ENCODE results near the gene FAM9A.
A peak's percentile ranks its signal among the peaks of the same experiment; 100 is the strongest.
"Not testable (repeated sequence)": the region's sequence is repeated elsewhere in the genome, so short reads cannot be mapped to it uniquely, and the experiment has no call there.

The FAM9A gene

DNA sequence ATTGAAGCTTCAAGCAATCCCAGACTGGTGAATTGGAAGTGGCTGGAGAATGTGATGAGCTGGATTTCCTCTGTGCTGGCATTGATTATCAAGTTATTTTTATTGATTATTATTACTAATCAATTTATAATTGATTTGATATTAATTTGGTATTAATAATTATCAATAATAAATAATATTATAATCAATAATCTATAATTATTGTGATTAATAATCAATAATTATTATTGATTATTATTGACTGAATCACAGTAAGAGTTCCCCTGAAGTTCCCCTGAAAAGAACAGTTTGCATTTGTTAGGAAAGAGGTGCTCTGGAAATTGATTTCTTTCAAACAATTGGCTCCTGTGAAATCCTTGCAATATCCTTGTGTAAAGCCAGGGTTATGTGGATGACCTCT, 7.5 kb upstream of the FAM9A start:
- Histone ChIP-seq H3K9me3 (ENCODE audit: control insufficient read depth, low read length) (no peaks in the 10 kb centered on the region), H3K4me1 (ENCODE audit: control insufficient read depth, insufficient read depth, low read length, poor library complexity, severe bottlenecking) (no peaks in the 10 kb centered on the region), H3K4me3 (ENCODE audit: insufficient read depth, low read depth, low read length, poor library complexity, severe bottlenecking) (no peak overlapping the region), H3K27me3 (replicated peaks; ENCODE audit: control insufficient read depth, insufficient read depth, low read length, poor library complexity, severe bottlenecking) (no peaks in the 10 kb centered on the region), H3K27ac (ENCODE audit: insufficient read depth, low read length, poor library complexity, severe bottlenecking) (no peak overlapping the region), H3K36me3 (ENCODE audit: control insufficient read depth, insufficient read depth, low read length) (no peaks in the 10 kb centered on the region)
- no peak for DNase-seq

DNA sequence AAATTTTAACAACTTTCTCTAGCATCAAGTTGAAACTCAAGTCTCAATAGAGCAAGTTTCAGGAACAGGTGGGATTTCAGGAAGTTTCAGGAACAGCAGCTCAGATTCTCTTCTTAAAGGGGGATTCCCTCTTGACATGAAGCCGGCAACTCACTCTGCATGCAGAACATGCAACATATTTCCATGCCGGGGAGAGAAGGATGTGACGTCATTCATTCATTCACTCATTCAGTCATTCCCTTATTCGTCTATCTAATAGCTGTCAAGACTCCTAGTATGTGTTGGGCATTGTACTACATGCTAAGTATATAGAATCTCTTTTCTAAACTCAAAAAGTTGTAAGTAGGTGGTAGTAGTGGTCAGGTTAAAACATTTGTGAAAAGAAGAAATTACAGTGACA, 4.8 kb upstream of the FAM9A start:
- Histone ChIP-seq H3K27ac (ENCODE audit: insufficient read depth, low read length, poor library complexity, severe bottlenecking) (no peak overlapping the region), H3K36me3 (ENCODE audit: control insufficient read depth, insufficient read depth, low read length) (no peaks in the 10 kb centered on the region), H3K9me3 (ENCODE audit: control insufficient read depth, low read length) (no peaks in the 10 kb centered on the region), H3K4me3 (ENCODE audit: insufficient read depth, low read depth, low read length, poor library complexity, severe bottlenecking) (no peak overlapping the region), H3K4me1 (ENCODE audit: control insufficient read depth, insufficient read depth, low read length, poor library complexity, severe bottlenecking) (no peaks in the 10 kb centered on the region), H3K27me3 (replicated peaks; ENCODE audit: control insufficient read depth, insufficient read depth, low read length, poor library complexity, severe bottlenecking) (no peaks in the 10 kb centered on the region)
- no peak for DNase-seq

DNA sequence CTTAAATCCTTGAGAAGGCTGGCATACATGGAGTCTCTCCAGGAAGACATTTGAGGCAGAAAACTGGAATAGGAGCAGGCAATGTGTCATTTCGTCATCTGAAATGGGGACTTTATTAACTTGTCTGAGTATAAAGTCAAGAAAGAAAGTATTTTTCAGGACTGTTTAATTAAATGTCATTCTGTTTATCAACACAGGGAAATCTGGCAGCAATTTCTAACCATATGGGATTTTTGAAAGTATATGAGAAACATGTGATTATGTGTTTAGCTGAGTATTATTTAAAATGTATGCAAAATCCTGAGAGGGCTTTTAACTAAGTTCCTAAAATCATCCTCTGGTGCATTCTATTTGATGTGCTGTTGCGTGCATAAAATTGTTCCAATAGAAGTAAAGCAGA, 3.9 kb upstream of the FAM9A start:
- no peaks in the 10 kb centered on the region for H3K4me1 ChIP-seq (ENCODE audit: control insufficient read depth, insufficient read depth, low read length, poor library complexity, severe bottlenecking)
- H3K36me3 ChIP-seq (ENCODE audit: control insufficient read depth, insufficient read depth, low read length), result no peaks in the 10 kb centered on the region
- no peaks in the 10 kb centered on the region for H3K27me3 ChIP-seq (replicated peaks; ENCODE audit: control insufficient read depth, insufficient read depth, low read length, poor library complexity, severe bottlenecking)
- no peaks in the 10 kb centered on the region for H3K9me3 ChIP-seq (ENCODE audit: control insufficient read depth, low read length)
- no peak overlapping the region for H3K27ac ChIP-seq (ENCODE audit: insufficient read depth, low read length, poor library complexity, severe bottlenecking)
- H3K4me3 ChIP-seq (ENCODE audit: insufficient read depth, low read depth, low read length, poor library complexity, severe bottlenecking), result no peak overlapping the region
- no peak for DNase-seq

DNA sequence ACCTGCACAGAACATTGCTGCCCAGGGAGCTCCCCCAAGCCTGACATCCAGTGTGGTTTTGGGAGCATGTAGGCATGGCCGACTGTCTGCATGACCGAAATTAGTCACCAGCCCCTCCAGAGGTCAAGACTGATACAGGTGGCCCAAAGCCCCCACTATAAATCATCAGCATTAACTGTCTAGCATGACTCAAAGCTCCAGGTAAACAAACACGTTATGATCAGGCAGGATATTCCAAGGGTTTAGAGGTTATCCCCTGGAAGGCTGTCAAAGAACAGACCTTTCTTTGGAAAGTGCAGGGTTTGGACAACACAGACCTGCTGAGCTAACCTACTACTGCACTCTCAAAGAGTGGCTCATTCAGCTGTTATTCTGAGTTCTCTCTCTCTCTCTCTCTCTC, 2.1 kb upstream of the FAM9A start:
- Histone ChIP-seq H3K4me3 (ENCODE audit: insufficient read depth, low read depth, low read length, poor library complexity, severe bottlenecking) (no peak overlapping the region), H3K9me3 (ENCODE audit: control insufficient read depth, low read length) (no peaks in the 10 kb centered on the region), H3K27ac (ENCODE audit: insufficient read depth, low read length, poor library complexity, severe bottlenecking) (no peak overlapping the region), H3K27me3 (replicated peaks; ENCODE audit: control insufficient read depth, insufficient read depth, low read length, poor library complexity, severe bottlenecking) (no peaks in the 10 kb centered on the region), H3K36me3 (ENCODE audit: control insufficient read depth, insufficient read depth, low read length) (no peaks in the 10 kb centered on the region), H3K4me1 (ENCODE audit: control insufficient read depth, insufficient read depth, low read length, poor library complexity, severe bottlenecking) (no peaks in the 10 kb centered on the region)
- DNase-seq, result no peak

DNA sequence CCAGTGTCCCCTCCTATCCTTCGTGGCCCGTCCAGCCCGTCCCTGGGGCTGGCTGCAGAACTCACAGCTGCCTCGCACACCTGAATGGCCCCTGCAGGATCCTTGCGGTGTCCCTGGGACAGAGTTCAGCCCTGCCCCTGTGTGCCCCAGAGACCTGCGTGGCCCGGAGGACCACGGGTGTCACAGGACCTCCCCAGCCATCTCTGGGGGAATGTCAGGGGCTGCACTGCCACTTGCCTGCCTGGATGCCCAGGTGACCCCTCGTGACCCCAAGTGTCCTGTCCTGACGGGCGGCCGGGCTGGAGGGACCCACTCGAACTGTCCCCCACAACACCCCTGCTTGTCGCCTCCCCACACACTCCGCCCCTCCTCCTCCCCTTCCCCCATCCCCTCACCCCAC, 832 bp downstream of the FAM9A start:
- not testable (repeated sequence) for H3K27me3 ChIP-seq (replicated peaks; ENCODE audit: control insufficient read depth, insufficient read depth, low read length, poor library complexity, severe bottlenecking); H3K36me3 ChIP-seq (ENCODE audit: control insufficient read depth, insufficient read depth, low read length); DNase-seq; H3K4me1 ChIP-seq (ENCODE audit: control insufficient read depth, insufficient read depth, low read length, poor library complexity, severe bottlenecking); H3K4me3 ChIP-seq (ENCODE audit: insufficient read depth, low read depth, low read length, poor library complexity, severe bottlenecking); H3K27ac ChIP-seq (ENCODE audit: insufficient read depth, low read length, poor library complexity, severe bottlenecking); H3K9me3 ChIP-seq (ENCODE audit: control insufficient read depth, low read length)

DNA sequence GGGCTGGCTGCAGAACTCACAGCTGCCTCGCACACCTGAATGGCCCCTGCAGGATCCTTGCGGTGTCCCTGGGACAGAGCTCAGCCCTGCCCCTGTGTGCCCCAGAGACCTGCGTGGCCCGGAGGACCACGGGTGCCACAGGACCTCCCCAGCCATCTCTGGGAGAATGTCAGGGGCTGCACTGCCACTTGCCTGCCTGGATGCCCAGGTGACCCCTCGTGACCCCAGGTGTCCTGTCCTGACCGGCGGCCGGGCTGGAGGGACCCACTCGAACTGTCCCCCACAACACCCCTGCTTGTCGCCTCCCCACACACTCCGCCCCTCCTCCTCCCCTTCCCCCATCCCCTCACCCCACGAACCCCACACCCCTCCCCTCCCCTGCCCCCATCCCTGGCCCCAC, 1.9 kb downstream of the FAM9A start:
- H3K36me3 ChIP-seq (ENCODE audit: control insufficient read depth, insufficient read depth, low read length); H3K27ac ChIP-seq (ENCODE audit: insufficient read depth, low read length, poor library complexity, severe bottlenecking); H3K4me1 ChIP-seq (ENCODE audit: control insufficient read depth, insufficient read depth, low read length, poor library complexity, severe bottlenecking); H3K9me3 ChIP-seq (ENCODE audit: control insufficient read depth, low read length); H3K4me3 ChIP-seq (ENCODE audit: insufficient read depth, low read depth, low read length, poor library complexity, severe bottlenecking); H3K27me3 ChIP-seq (replicated peaks; ENCODE audit: control insufficient read depth, insufficient read depth, low read length, poor library complexity, severe bottlenecking); DNase-seq: not testable (repeated sequence)

DNA sequence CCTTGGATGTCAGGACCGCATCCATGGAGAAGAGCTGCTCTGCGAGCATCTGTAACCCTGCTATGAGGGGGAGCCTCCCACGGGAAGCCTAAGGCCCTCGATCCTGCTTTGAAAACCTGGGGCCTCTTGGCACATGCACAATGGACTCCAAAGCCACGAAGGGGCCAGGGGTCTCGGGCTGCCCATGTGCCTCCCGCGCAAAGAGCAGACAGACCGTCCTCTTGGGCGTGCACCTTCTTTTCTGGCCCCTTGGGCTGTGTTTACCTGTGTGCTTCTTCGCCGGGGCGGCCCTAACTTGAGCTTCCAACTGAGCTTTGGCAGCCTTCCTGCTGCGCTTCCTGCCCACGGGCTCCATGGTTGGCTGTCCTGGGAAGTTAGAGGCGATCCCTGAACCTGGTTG, 2.5 kb downstream of the FAM9A start:
- H3K4me3 ChIP-seq (ENCODE audit: insufficient read depth, low read depth, low read length, poor library complexity, severe bottlenecking); H3K27me3 ChIP-seq (replicated peaks; ENCODE audit: control insufficient read depth, insufficient read depth, low read length, poor library complexity, severe bottlenecking); H3K27ac ChIP-seq (ENCODE audit: insufficient read depth, low read length, poor library complexity, severe bottlenecking); H3K36me3 ChIP-seq (ENCODE audit: control insufficient read depth, insufficient read depth, low read length); H3K9me3 ChIP-seq (ENCODE audit: control insufficient read depth, low read length); DNase-seq; H3K4me1 ChIP-seq (ENCODE audit: control insufficient read depth, insufficient read depth, low read length, poor library complexity, severe bottlenecking): not testable (repeated sequence)

DNA sequence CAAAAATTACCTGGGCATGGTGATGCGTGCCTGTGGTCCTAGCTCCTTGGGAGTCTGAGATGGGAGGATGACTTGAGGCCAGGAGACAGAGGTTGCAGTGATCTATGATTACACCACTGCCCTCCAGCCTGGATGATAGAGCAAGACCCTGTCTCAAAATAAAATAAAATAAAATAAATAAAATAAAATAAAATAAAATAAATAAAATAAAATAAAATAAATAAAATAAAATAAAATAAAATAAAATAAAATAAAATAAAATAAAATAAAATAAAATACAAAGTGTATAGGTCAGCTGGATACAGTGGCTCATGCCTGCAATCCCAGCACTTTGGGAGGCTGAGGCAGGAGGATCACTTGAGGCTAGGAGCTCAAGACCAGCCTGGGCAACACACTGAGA, 14.1 kb downstream of the FAM9A start:
- not testable (repeated sequence) for DNase-seq; H3K36me3 ChIP-seq (ENCODE audit: control insufficient read depth, insufficient read depth, low read length); H3K4me3 ChIP-seq (ENCODE audit: insufficient read depth, low read depth, low read length, poor library complexity, severe bottlenecking); H3K27me3 ChIP-seq (replicated peaks; ENCODE audit: control insufficient read depth, insufficient read depth, low read length, poor library complexity, severe bottlenecking); H3K9me3 ChIP-seq (ENCODE audit: control insufficient read depth, low read length); H3K4me1 ChIP-seq (ENCODE audit: control insufficient read depth, insufficient read depth, low read length, poor library complexity, severe bottlenecking); H3K27ac ChIP-seq (ENCODE audit: insufficient read depth, low read length, poor library complexity, severe bottlenecking)

DNA sequence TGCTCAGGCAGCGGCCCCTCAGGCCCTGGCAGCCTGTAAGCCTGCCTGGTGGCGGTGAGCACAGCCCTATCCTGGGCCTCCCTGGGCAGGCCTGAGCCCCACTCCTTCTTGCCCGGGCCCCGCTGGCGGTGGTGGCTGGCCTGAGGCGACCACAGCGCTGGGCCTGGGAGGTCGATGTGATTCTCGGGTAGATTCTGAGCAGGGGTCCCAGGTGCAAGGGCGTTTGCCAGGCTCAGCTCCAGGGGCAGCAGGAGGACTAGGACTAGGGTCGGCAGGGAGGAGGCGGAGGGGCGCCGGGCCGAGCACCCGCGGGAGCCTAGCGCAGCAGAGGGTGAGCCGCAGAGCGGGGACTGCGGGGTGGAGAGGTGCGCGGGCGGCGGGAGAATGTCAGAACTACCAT, 17.0 kb downstream of the FAM9A start:
- H3K4me3 ChIP-seq (ENCODE audit: insufficient read depth, low read depth, low read length, poor library complexity, severe bottlenecking), result no peak overlapping the region
- H3K27ac ChIP-seq (ENCODE audit: insufficient read depth, low read length, poor library complexity, severe bottlenecking), result no peak overlapping the region
- no peak for DNase-seq
- H3K27me3 ChIP-seq (replicated peaks; ENCODE audit: control insufficient read depth, insufficient read depth, low read length, poor library complexity, severe bottlenecking), result no peaks in the 10 kb centered on the region
- no peaks in the 10 kb centered on the region for H3K36me3 ChIP-seq (ENCODE audit: control insufficient read depth, insufficient read depth, low read length)
- H3K9me3 ChIP-seq (ENCODE audit: control insufficient read depth, low read length), result no peaks in the 10 kb centered on the region
- no peaks in the 10 kb centered on the region for H3K4me1 ChIP-seq (ENCODE audit: control insufficient read depth, insufficient read depth, low read length, poor library complexity, severe bottlenecking)

DNA sequence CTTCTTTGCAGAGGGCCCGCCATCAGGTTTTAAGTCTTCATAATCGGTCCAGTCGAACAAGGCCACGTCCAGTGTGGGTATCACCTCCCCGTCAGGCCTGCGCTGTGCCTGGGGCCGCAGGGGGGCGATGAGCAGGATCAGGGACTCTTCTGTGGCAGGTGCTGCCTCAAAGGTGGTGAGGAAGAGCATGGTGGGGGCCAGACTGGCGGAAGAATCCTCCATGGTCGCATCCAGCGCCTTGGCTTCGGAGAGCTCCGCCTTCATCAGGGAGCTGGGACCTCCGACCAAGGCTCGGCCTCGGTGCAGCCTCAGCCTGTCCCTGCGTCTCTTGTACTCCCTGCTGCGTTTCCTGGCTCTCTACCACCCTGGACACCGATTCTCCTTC, 17.5 kb downstream of the FAM9A start:
- no peak overlapping the region for H3K4me3 ChIP-seq (ENCODE audit: insufficient read depth, low read depth, low read length, poor library complexity, severe bottlenecking)
- H3K4me1 ChIP-seq (ENCODE audit: control insufficient read depth, insufficient read depth, low read length, poor library complexity, severe bottlenecking), result no peaks in the 10 kb centered on the region
- no peaks in the 10 kb centered on the region for H3K9me3 ChIP-seq (ENCODE audit: control insufficient read depth, low read length)
- no peaks in the 10 kb centered on the region for H3K27me3 ChIP-seq (replicated peaks; ENCODE audit: control insufficient read depth, insufficient read depth, low read length, poor library complexity, severe bottlenecking)
- no peaks in the 10 kb centered on the region for H3K36me3 ChIP-seq (ENCODE audit: control insufficient read depth, insufficient read depth, low read length)
- no peak overlapping the region for H3K27ac ChIP-seq (ENCODE audit: insufficient read depth, low read length, poor library complexity, severe bottlenecking)
- DNase-seq, result no peak

DNA sequence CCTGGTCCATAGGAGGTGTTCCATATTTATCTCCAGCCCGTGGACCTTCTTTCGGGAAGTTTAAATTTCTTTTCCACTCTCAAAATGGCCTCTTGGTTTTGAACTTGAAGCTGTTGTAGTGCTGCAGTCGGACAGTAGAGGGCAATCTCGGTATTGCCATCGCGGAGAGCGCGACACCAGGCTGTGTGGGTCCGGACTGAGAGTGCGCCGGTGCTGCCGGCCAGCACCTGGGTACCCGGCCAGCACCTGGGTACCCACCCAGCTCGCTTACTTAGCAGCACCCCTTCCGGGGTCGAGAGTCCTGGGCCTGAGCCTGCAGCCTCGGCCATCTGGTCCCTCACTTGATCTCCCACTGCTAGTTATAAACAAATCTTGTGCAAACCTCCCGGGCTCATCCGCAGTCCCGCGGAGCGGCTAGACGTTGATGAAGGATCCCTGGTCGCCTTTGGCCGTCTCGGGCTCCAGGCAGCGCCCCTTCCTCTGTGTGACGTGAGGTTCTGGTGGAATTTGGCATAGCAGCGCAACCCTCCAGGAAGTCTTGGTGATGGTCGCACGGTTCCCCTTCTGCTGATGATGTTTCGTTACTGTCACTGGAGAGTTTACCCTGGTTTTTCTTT, 18.0 kb downstream of the FAM9A start:
- H3K36me3 ChIP-seq (ENCODE audit: control insufficient read depth, insufficient read depth, low read length), result no peaks in the 10 kb centered on the region
- H3K4me3 ChIP-seq (ENCODE audit: insufficient read depth, low read depth, low read length, poor library complexity, severe bottlenecking), result peak overlapping the region; percentile 4

More for the DNA sequence above, 18.0 kb downstream of the FAM9A start:
- no peaks in the 10 kb centered on the region for H3K27me3 ChIP-seq (replicated peaks; ENCODE audit: control insufficient read depth, insufficient read depth, low read length, poor library complexity, severe bottlenecking)
- no peaks in the 10 kb centered on the region for H3K4me1 ChIP-seq (ENCODE audit: control insufficient read depth, insufficient read depth, low read length, poor library complexity, severe bottlenecking)
- peak in 2 of 3 donors; percentile 11 to 12 for DNase-seq
- no peak overlapping the region for H3K27ac ChIP-seq (ENCODE audit: insufficient read depth, low read length, poor library complexity, severe bottlenecking)
- H3K9me3 ChIP-seq (ENCODE audit: control insufficient read depth, low read length), result no peaks in the 10 kb centered on the region

Measured in effector memory CD4-positive, alpha-beta T cell (primary cell).